Measurements from ENCODE around the gene ANAPC5.

Gene ANAPC5

GRCh38 chr12:121364683-121365121 lies 12.5 kb upstream of the ANAPC5 start:
- no peak for DNase-seq (ENCODE audit: low spot score)
- in situ Hi-C loops (cut with MboI; ENCODE audit: low sequenced_read_pairs, unreplicated experiment): no loop called here
- TF ChIP-seq, protein P1, sequence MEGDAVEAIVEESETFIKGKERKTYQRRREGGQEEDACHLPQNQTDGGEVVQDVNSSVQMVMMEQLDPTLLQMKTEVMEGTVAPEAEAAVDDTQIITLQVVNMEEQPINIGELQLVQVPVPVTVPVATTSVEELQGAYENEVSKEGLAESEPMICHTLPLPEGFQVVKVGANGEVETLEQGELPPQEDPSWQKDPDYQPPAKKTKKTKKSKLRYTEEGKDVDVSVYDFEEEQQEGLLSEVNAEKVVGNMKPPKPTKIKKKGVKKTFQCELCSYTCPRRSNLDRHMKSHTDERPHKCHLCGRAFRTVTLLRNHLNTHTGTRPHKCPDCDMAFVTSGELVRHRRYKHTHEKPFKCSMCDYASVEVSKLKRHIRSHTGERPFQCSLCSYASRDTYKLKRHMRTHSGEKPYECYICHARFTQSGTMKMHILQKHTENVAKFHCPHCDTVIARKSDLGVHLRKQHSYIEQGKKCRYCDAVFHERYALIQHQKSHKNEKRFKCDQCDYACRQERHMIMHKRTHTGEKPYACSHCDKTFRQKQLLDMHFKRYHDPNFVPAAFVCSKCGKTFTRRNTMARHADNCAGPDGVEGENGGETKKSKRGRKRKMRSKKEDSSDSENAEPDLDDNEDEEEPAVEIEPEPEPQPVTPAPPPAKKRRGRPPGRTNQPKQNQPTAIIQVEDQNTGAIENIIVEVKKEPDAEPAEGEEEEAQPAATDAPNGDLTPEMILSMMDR (IDR thresholded peaks at IDR 0.05; ENCODE audit: borderline replicate concordance, control extremely low read depth, extremely low read depth, insufficient read depth, missing control alignments): no peak

GRCh38 chr12:121358073-121358472 lies 5.9 kb upstream of the ANAPC5 start:
- in situ Hi-C loops (cut with MboI; ENCODE audit: low sequenced_read_pairs, unreplicated experiment): no loop called here
- TF ChIP-seq, protein P1 (IDR thresholded peaks at IDR 0.05; ENCODE audit: borderline replicate concordance, control extremely low read depth, extremely low read depth, insufficient read depth, missing control alignments): no peak
- DNase-seq (ENCODE audit: low spot score): no peak

DNA sequence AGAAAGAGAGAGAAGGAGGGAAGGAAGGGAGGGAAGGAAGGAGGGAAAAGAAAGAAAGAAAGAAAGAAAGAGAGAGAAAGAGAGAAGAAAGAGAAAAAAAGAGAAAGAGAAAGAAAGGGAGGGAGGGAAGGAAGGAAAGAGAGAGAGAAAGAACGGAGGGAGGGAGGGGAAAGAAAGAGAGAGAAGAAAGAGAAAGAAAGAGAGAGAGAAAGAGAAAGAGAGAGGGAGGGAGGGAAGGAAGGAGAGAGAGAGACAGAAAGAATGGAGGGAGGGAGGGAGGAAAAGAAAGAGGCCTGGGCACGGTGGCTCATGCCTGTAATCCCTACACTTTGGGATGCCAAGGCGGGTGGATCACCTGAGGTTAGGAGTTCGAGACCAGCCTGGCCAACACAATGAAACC lies 5.1 kb upstream of the ANAPC5 start:
- DNase-seq (ENCODE audit: low spot score): no peak
- TF ChIP-seq, protein P1 (IDR thresholded peaks at IDR 0.05; ENCODE audit: borderline replicate concordance, control extremely low read depth, extremely low read depth, insufficient read depth, missing control alignments): no peak
- in situ Hi-C loops (cut with MboI; ENCODE audit: low sequenced_read_pairs, unreplicated experiment): no loop called here

GRCh38 chr12:121356657-121357056 lies 4.4 kb upstream of the ANAPC5 start:
- TF ChIP-seq, protein P1 (IDR thresholded peaks at IDR 0.05; ENCODE audit: borderline replicate concordance, control extremely low read depth, extremely low read depth, insufficient read depth, missing control alignments): no peak
- no peak for DNase-seq (ENCODE audit: low spot score)
- in situ Hi-C loops (cut with MboI; ENCODE audit: low sequenced_read_pairs, unreplicated experiment): no loop called here

GRCh38 chr12:121355818-121356217 lies 3.6 kb upstream of the ANAPC5 start:
- TF ChIP-seq, protein P1 (IDR thresholded peaks at IDR 0.05; ENCODE audit: borderline replicate concordance, control extremely low read depth, extremely low read depth, insufficient read depth, missing control alignments): no peak
- in situ Hi-C loops (cut with MboI; ENCODE audit: low sequenced_read_pairs, unreplicated experiment): no loop called here
- DNase-seq (ENCODE audit: low spot score): no peak

GRCh38 chr12:121352682-121353018 lies 439 bp upstream of the ANAPC5 start:
- in situ Hi-C loops (cut with MboI; ENCODE audit: low sequenced_read_pairs, unreplicated experiment): no loop called here
- TF ChIP-seq, protein P1 (IDR thresholded peaks at IDR 0.05; ENCODE audit: borderline replicate concordance, control extremely low read depth, extremely low read depth, insufficient read depth, missing control alignments): no peak
- no peak for DNase-seq (ENCODE audit: low spot score)

GRCh38 chr12:121346747-121347146 lies 5.5 kb downstream of the ANAPC5 start:
- DNase-seq (ENCODE audit: low spot score): no peak
- in situ Hi-C loops (cut with MboI; ENCODE audit: low sequenced_read_pairs, unreplicated experiment): loop anchor here (25.0 kb wide), 1 partner anchor 91 kb away; no protein-coding TSS in a partner anchor
- TF ChIP-seq, protein P1 (IDR thresholded peaks at IDR 0.05; ENCODE audit: borderline replicate concordance, control extremely low read depth, extremely low read depth, insufficient read depth, missing control alignments): no peak

Data from GM13976 (cell line).